ENCODE data around the gene OTX2.

Gene OTX2

DNA sequence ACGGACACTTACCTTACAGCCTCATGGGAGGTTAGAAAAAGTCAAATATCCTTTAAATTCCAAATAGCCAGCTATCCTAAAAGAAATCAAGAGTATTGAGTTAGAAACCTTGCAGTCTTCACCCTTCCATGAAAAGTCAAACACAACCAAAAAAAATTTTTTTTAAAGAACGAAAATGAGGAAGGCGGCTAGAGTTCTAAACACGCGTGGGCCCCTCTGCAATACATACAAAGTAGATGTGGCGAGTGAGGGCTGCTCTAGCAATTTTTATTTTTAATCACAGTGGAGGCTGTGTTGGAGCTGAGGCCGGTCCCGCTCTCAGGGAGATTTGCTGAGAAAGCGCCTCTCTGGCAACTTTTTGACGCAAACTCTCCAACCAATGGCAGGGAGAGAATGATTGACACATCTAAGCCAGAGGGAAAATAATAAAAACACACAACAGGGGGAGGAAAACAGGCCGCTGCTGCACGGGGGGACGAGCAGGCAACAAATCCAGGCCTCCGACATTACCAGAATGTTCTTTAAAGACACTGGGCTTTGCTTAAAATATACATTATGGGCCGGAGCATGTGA is at the start of gene OTX2:
Gene OTX2, minus strand, starts transcription at position 333 of the 573 bp plus-strand sequence. CDS start 5,023 bp downstream, outside the sequence.
- no peak for DNase-seq

DNA sequence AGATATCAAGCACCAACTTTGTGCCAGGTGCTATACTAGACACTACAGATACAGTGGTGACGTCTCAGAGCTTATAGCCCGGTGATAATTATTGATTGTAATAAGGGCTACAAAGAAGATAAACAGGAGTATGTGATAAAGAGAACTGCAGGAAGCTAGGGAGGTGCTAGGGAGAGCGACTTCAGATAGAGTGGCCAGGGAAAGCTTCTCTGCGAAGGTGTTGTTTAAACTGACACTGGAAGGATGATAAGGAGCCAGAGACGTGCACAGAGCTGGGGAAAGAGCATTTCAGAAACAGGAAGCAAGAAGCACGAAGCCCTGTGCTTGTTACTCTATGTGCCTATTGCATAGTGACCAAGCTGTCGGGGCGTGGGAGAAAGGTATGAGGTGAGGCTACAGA is 48.1 kb upstream of the OTX2 start:
- no peak for DNase-seq

DNA sequence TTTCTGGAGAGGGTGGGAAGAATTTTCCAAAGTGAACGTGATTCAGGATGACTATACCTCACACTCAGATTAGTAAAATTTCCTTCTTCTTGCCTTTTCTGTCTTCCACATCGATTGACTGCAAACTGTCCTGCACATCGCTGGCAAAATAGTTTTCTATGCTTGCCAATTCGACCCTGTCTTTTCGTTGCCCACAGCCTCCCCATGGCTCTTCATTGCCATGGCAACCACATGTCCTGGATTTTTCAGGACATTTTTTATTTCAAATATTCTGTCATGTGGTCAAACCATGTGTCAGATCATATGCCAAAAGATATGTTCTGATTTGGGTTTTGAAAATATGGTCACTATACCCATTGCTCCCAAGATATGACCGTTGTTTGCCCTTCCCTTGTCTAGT is 46.9 kb upstream of the OTX2 start:
- DNase-seq = no peak

DNA sequence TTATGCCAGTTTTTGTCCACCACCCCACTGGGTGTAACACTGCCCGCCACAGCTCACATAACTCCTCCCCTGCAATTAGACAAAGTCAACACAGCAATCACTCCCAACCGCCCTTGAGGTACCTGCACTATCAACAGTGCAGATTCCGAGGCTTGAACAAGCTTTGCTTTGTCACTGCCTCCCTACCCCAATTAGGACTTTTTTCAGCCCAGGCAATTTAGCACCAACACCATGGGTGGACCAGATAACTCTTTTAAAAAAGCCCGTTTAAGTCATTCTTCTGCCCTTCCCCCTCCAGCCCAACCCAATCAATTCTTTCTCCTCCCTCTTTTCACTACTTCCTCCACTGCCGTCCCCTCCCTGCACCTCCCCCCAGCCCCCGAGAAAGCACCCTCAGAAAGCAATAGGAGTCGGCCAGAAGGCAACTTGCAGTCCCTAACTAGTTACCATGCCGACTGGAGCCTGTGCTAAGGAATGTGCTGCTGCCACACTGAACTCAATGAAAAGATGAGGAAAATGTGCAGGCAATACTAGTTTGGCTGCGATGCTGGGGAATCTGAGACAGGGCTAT is 45.7 kb upstream of the OTX2 start:
- peak; percentile 50 for DNase-seq

DNA sequence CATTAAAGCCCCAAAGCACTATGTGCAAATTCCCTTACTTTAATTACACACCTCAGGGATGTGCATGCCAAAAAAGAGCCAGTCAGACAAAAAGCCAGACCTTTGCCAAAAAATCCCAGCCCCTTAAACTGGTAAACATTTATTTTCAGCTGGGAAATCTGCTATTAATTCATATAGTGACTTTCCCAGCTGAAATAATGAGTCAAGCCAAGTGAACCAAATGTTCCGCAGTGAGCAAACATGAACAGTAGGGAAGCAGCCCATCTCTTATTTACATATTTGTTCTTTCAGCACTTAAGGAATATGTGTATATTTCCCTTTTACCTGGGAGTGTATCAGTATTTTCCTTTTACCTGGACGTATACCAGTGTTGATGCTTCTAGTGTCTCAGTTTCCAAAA is 44.0 kb upstream of the OTX2 start:
- DNase-seq = no peak

DNA sequence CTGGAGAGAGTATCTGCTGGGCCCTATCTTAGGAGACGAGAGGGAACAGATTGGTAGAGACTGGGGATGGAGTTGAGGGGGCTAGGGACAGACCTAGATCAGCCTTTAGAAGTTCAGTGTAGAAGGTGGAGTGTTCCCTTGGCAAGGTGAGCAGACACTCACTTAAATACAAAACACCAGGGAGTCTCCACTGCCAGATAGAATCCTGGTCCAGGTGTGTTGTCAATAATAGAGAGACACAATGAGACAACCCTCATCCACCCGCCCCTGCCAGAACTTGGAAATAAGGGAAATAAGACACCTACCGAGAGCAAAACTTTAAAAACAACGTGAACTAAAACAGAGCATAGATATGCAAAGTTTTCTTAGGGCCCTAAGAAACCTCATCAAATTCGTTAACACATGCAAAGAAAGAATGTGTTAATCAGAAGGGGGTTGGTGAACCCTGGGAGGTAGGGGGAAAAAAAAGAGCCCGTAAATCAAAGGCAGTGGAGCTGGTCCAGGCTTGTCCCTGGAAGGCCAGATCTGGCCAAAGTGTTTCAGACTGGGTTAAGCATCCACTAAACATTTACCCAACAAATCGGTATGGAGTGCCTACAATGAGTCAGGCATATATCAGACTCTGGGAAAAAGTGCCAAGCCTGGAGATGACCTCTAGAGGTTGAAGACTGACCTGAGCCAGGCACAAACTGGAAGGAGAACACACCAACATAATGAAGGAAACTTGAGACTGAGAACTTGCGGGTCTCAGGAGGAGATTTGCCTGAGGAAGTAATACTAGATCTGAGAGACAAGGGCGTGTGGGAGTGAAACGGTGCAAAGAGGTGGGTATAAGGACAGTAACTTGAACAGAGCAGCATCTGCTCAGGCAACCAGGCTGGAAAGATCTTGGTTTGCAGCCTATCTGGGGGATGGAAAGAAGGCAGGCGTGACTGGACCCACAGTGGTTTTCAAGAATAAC is 37.0 kb upstream of the OTX2 start:
- DNase-seq = no peak

DNA sequence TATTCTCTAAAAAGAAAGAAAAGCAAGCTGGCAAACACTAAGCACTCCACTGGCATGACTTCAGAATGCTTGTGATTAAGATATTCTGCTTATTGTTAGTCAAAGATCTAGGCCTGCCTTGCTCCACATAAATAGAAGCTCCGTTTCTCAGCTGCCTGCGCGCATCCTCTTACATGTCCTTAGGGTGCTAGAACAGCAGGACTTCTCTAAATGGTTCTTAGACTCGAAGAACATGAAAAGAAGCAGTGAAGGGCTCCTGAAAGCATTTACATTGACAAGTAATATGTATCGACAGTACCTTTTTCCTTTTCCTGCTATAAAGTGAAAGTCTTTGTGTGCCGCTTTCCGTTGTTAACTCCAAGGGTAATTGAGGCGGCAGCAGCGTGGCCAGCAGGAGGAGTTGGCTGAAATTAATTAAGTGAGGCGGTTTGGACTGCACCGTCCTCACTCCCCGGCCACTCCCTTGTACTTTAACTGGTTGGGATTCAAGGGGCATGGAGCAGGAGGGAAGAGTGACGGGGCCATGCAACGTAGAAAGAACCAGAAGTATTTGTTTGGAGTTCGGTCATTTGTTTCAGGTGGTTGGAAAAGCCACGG is 34.2 kb upstream of the OTX2 start:
- no peak for DNase-seq

DNA sequence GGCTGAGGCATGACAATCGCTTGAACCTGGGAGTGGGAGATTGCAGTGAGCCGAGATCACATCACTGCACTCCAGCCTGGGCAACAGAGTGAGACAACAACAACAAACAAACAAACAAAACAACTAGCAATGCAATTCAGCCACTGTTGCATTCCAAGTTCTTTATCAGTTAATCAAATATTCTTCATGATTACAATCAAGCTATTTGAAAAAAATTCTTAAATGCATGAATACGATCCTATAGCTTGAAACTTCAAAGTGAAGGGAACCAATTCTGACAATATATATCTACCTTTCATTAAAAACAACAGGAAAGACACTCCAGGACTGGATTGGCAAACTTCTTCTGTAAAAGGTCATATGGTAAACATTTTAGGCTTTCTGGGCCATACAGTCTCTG is 31.3 kb upstream of the OTX2 start:
- DNase-seq = no peak

DNA sequence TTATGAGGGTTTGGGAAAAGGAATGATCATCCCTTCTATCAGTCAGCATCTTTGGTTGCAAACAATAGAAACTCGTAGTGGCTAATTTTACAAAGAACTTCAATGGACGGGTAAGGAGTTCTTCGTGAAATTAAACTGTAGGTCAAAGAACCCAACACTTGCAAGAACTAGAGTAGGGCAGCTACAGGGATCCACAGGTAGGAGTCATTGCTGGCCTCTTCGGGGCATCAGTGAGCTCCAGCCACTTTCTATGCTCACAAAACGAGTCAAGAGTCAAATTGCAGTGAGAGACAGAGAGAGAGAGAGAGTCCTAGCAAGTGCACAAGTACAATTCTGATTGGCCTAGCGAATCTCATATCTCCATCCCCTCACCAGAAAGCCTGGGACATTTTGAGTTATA is 29.9 kb upstream of the OTX2 start:
- DNase-seq = no peak

DNA sequence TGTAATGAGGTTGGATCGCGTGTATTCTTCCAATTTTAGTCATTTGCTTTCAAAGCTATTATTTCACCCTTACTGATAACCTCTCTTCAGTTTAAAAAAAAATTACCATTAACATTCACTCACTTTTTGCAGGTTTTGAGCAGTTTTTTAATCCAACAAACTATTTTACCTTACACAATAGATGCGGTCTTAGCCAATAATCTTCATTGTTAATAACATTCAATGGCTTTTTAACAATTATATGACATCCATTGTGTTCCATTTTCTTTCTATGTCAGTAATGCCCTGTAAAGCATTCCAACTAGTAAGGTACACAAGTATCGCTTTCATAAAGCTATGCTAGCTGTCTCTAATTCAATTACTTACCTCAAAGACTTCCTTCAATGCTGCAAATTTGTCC is 18.9 kb upstream of the OTX2 start:
- DNase-seq = no peak

DNA sequence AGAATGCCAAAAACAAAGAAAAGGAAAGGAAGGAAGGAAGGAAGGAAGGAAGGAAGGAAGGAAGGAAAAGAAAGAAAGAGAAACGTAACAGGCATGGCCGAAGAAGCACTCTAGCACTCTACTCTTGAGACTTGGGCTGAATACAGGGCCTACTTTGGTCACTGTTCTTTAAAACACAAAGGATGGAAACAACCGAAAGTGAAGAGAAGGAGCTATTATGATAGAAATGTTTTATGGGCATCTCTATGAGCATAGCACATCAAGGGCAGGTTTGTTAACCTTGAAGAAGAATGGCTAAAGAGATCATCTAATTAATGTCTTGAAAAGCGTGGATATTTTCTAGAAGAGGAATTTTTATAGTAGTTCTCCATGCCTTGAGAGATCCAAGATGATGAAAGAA is 15.9 kb upstream of the OTX2 start:
- DNase-seq = no peak

DNA sequence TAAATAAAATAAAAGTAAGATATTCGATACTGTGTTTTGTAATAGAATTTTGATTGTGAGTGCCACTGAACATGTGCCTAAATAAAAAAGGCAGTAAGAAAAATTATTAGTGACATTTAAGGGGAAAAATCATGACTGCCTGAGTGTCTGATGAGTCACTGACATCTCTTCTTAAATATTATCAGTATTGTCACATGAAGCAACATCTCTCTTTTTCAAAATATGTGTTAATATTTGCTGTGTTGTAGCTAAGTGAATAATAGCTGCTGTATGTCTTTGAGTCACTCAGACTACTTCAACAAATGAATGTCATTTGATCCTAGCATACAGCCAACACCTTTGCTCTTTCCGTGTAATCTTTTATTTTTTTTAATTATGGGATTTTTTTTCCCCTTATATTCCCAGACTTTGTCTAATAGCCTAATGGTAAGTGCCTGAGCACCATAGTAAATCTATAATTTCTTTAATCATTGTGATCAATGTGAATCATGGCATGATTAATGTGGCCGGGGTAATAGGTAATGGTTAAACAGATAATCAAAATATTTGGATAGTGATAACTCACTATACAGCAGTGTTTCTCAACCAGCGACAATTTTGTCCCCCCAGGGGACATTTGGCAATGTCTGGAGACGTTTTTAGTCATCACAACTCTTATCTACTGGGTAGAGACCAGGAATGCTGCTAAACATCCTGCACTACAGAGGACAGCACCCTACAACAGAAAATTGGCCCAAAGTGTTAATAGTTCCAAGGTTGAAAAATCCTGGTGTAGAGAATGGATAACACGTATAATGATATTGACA is 11.7 kb upstream of the OTX2 start:
- no peak for DNase-seq

DNA sequence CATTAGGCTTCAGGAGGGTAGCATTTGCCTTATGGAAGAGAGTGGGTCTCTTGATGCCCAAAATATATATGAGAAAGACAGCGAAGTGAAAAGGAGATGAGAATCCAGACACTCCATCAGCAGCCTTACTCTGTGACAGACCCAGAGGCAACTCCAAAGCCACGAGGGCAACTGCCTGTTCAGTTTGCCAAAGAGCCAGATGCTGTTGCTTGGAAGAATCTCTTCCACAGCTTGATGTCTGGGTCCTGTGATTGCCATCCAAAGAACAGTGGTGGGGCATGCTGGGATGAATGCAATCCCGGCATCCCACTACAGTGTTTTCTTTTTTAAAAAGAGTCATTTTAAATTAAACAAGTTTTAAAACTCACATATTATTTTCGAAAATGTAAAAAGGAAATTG is 10.9 kb upstream of the OTX2 start:
- no peak for DNase-seq

DNA sequence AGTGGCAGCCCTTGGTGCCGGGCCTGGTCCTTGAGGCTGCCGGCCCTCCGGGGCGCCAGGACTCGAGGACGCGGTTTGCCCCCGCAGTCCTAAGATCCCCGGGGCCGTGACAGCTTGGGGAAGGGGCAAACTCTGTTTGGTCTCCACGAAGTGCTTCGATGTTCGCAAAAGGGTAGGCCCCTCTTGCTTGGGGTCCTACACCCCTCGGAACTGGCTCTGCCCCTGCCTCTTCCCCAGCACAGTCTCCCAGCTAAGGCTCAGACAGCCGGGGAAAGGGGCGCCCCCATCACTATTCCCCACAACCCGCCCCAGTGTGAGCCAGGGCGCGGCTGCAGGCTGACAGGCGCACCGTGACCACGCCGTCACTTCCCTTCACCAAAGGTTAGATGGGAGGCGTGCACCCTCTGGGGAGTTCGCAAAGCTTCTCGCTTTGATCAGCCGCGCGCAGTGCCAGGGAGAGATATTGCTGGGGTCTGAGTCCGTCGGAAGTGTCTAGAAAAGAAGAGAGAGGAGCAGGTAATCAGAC is 7.2 kb upstream of the OTX2 start:
- no peak for DNase-seq

DNA sequence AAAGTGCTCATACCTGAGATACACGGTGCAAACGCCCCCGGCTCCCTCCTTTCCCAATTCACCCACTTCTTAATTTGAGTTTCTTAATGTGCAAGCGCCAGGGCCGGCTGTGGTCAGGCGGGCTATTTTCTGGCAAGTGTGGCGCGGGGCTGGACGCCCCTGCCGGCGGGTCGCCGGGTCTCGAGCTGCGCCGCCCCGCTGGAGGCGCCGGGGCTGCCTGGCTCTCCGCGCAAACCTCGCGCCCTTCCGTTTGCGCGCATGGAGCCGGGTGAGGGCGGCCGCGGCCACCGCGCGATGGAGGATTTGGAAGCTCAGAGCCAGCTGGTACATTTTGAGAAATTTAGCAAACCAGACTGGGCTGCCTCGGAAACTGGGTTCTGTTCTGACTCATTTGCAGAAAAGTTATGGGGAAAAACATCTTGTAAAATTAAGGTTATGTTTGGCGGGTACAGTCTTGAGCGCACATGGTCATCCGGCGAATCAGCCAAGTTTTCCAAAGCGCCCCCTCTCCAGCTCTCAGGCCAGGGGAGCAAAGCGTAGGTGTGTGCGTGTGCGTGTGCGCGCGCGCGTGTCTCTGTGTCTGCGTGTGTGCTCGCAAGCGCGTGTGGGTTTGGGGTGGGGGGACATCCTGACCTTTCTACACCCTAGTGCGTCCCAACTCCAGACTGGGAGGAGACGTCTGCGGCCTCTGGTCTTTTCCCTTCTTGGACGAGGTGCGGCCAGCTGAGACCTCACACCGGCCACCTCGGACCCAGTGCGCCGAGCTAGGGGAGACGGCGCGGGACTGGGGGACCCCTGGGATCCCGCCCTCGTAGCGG is 6.5 kb upstream of the OTX2 start:
- DNase-seq = no peak

DNA sequence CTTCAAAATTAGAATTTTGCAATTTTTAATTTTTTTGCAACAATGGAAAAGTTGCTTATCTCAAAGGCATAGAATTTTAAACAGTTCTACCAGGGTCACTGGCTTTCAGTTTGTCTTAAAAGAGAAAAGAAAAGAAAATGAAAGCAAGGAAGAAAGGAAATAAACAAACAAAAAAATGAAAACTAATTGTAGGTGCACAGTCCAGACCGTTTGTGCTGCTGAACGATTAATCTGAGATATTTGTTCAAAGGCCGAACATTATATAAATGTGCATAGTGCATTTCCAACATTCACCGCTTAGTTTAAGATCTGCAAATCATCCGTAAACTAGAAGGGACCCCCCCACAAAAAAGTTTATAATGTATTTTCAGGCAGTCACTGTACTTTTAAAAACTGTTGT is 5.5 kb upstream of the OTX2 start:
- DNase-seq = no peak

DNA sequence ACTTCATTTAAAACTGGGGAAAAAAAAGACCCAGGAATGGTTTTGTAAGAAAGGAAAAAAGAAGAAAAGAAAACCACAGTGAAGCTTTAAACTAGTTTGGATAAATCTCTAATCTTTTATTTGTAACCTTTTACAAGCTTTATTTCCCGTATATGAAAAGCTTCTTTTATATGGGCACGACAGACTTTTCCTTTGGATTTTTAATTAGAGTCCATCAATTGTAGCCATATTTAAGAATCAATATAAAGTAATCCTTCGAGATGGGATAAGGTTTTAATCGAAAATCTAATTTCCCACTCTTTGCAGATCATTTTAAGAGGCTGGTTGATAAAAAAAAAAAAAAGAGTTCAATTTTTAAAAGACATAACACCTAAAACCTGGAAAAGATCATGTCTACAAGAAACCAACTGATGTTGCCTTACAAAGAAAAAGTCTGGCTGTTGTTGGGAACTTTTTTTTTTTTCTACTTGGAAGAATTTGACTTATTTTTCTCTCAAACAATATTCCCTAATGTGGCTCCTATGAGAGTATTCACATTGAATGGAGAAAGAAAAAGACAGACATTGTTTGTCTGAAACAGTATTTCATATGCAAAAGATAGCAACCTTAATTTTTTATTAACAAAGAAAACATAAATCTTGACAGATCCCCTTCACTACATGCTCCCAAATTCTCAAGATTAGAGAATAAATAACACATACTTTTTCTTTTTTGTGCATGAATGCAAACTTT is 4.9 kb upstream of the OTX2 start:
- no peak for DNase-seq

DNA sequence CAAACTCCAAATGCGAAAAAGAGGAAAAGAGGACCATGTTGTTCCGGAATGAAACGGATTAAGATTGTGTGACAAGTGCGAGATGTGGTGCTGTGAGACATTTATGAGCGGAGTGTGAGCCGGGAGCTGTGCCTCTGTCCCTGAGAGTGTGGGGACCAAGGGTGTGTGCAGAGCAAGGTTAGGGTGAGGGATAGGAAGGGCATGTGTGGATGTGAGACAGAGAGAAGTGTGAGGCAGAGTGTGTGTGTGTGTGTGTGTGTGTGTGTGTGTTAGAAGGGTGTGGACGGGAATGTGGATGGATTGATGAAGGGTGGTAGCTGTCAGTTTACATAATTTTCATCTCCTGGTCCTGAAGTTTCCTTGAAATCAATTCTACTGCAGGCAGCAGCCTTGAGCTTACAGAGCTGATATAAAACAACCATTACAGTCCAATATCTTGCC is 4.3 kb upstream of the OTX2 start:
- DNase-seq = no peak

DNA sequence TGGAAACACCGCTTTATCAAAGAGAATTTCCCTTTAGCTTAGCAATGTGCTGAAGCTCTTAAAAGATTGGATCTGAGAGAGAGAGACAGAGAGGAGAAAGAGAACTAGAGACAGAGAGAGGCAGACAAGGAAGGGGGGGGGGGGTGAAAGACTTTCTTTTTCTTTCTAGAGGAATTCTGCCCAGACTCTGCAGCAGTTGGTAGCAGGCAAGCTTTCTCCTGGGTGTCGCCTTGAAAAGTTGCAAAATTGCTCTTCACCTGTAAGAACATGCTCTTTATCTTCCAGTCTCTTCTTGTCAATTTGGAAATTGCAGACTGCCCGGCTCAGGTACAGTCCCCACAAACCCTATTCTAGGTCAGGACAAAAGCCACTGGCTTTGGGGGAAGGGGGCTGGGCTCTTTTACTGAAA is 2.9 kb upstream of the OTX2 start:
- no peak for DNase-seq

DNA sequence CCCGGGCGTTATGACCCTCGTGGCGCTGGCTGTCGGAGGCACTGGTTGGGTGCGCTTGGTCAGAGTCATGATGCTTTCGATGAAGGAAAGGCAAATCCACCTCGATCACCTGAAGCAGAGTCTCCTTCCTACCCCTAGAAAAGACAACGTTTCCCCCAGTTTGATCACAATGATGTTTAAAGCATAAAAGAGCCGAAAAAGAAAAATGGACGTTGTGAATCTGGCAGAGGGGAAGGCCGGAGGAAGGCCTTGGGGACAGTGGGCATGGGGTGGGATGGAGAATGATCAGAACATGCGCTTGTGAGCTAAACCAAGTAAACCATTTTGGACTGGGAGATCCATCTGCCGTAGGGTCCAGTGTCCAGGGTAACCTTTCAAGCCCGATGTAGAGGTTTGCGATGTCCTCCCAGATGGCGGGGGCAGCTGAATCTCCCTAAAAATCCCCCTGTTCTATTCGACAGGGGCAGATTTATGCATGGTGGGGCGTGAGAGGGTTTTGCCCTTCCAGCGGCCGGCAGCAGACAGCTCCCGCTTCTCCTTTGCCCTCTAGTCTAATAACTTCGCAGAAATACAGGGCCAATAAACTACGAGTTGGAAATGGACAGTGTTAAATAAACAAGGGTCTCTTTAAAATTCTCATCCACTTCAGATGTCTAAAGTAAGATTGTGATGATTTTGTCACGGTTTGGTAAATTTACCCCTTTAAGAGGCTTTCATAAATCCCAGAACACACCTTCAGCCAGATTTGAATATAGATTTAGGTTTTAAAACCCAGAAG is 2.3 kb upstream of the OTX2 start:
- DNase-seq = no peak
